Measurements from ENCODE around the gene TRIM59. TPM values are rescaled to one million over a fixed set of nuclear protein-coding genes. Genes with fewer than 3 reads are reported as not detected.

TRIM59 gene
- total RNA-seq, 4 donors from 2014 or later = 2.7 to 7.0 (median 3.3) TPM

DNA sequence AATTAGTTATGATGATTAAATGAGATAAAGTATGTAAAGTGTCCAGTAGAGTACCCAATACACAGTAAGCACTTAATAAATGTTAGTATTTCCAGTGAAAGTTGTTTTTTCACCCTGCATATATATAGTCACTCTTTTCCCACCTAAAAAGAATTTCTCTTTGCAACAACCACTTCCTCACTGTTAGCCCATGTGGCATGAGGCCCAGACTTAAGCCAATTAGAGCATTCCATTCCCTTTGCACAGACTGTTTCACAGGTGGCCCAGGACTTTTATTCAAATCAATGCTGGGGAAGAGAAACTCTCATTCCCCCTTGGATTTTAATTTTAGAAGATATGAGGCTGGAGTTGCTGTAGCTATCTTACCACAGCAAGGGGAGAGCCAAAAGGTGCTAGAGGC lies 54.3 kb downstream of the TRIM59 start:
- no peak for DNase-seq (ENCODE audit: low spot score in 2 of 2)
- intact Hi-C loops (cut with DNase I; ENCODE audit: low total_unique reads) = no loop called here

DNA sequence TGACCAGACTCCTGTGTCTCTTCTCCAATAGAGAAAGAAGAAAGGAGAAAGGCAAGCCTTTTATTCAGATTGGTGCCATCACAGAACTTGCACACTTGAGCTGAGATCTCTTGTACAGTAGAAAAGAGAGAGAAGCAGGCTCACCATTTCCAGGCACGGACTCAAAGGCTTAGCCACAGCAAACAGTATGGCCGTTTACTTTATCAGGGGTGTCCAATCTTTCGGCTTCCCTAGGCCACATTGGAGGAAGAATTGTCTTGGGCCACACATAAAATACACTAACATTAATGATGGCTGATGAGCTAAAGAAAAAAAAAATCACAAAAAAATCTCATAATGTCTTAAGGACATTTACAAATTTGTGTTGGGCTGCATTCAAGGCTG lies 55.6 kb downstream of the TRIM59 start:
- intact Hi-C loops (cut with DNase I; ENCODE audit: low total_unique reads) = no loop called here
- WGBS, 2 donors = 94 to 95% methylated on average over 3 of the region's 3 CpGs
- H3K4me3 ChIP-seq (ENCODE audit: low read depth, poor library complexity, severe bottlenecking) = no peak overlapping the region
- DNase-seq (ENCODE audit: low spot score in 2 of 2) = no peak
- no peak for TF ChIP-seq POLR2A (IDR thresholded peaks at IDR 0.05)
- TF ChIP-seq, protein P1, sequence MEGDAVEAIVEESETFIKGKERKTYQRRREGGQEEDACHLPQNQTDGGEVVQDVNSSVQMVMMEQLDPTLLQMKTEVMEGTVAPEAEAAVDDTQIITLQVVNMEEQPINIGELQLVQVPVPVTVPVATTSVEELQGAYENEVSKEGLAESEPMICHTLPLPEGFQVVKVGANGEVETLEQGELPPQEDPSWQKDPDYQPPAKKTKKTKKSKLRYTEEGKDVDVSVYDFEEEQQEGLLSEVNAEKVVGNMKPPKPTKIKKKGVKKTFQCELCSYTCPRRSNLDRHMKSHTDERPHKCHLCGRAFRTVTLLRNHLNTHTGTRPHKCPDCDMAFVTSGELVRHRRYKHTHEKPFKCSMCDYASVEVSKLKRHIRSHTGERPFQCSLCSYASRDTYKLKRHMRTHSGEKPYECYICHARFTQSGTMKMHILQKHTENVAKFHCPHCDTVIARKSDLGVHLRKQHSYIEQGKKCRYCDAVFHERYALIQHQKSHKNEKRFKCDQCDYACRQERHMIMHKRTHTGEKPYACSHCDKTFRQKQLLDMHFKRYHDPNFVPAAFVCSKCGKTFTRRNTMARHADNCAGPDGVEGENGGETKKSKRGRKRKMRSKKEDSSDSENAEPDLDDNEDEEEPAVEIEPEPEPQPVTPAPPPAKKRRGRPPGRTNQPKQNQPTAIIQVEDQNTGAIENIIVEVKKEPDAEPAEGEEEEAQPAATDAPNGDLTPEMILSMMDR (IDR thresholded peaks at IDR 0.05) = no peak

More for the DNA sequence above, 54.3 kb downstream of the TRIM59 start:
- TF ChIP-seq, protein P1 (IDR thresholded peaks at IDR 0.05) = no peak
- no peak for TF ChIP-seq POLR2A (IDR thresholded peaks at IDR 0.05)
- no peak overlapping the region for H3K4me3 ChIP-seq (ENCODE audit: low read depth, poor library complexity, severe bottlenecking)

DNA sequence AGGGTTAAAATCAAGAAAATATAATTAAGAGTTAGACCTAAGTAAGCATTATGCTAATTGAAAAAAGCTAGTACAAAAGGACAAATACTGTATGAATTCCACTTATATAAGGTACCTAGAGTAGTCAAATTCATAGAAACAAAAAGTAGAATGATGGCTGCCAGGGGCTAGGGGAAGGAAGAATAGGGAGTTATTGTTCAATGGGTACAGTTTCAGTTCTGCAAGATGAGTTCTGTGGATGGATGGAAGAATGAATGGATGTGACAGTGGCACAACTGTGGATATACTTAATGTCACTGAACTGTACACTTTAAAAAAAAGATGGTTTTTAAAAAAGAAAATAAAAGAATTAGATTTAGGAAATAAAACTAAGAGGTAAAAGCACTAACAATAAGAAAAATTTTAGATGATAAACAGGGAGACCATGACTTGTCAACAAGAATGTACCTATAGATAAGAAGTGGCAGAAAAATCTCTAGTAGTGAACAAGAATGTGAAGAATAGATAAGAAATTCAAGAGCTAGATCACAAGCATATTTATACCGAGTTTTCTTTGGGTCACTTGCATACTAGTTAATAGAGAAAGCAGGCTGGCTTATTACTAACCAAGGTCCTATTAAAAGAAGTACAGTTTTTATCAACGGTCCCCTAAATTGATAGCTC lies 56.1 kb downstream of the TRIM59 start:
- intact Hi-C loops (cut with DNase I; ENCODE audit: low total_unique reads) = no loop called here
- H3K4me3 ChIP-seq (ENCODE audit: low read depth, poor library complexity, severe bottlenecking) = no peak overlapping the region
- 90 to 92% methylated on average over 2 of the region's 2 CpGs for WGBS, 2 donors
- DNase-seq (ENCODE audit: low spot score in 2 of 2) = no peak
- no peak for TF ChIP-seq POLR2A (IDR thresholded peaks at IDR 0.05)
- TF ChIP-seq, protein P1 (IDR thresholded peaks at IDR 0.05) = no peak

DNA sequence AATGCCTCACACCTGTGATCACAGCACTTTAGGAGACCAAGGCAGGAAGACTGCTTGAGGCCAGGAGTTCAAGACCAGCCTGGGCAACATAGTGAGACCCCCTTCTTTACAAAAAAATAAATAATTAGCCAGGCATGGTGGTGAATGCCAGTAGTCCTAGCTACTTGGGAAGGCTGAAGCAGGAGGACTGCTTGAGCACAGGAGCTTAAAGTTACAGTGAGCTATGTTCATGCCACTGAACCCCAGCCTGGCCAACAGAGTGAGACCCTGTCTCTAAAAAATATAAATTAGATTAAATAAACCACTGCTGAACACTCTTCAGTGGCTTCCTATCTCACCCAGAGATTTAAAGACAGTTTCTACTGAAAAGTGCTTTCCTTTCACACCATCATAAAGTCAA lies 56.8 kb downstream of the TRIM59 start:
- no peak for TF ChIP-seq POLR2A (IDR thresholded peaks at IDR 0.05)
- TF ChIP-seq, protein P1 (IDR thresholded peaks at IDR 0.05) = no peak
- intact Hi-C loops (cut with DNase I; ENCODE audit: low total_unique reads) = no loop called here
- no peak for DNase-seq (ENCODE audit: low spot score in 2 of 2)
- no peak overlapping the region for H3K4me3 ChIP-seq (ENCODE audit: low read depth, poor library complexity, severe bottlenecking)

DNA sequence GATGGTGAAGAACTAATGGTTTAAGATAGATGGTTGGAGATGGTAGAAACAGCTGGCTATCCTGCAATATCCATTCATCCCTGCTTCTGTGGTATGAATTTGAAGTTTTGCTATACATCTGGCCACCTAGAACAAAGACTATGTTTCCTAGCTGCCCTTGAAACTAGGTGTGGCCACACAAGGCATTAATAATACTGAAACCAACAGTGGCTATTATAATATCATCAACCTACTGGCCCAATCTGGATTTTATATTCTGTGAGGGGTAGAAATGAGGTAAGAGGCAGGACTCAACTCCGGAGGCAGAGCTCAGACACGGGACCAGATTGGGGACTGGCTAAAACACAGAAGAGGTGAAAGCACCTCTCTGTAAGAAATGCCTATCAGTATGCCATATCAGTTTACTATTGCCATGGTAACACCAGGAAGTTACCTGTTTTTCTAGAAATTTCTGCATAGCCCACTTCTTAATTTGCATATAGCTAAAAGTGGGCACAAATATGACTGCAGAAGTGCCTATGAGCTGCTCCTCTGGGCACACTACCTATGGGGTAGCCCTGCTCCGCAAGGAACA lies 58.9 kb downstream of the TRIM59 start:
- DNase-seq (ENCODE audit: low spot score in 2 of 2) = no peak
- intact Hi-C loops (cut with DNase I; ENCODE audit: low total_unique reads) = no loop called here
- no peak for TF ChIP-seq POLR2A (IDR thresholded peaks at IDR 0.05)
- TF ChIP-seq, protein P1 (IDR thresholded peaks at IDR 0.05) = no peak
- WGBS, 2 donors = 88 to 90% methylated on average over 3 of the region's 3 CpGs
- no peak overlapping the region for H3K4me3 ChIP-seq (ENCODE audit: low read depth, poor library complexity, severe bottlenecking)

MicroRNAs within 50 kb of the gene (microRNA counts, 767-probe panel; counts per million panel counts)
- microRNA hsa-miR-15b-5p = 12,332 to 15,365 counts per million in 2 donors

Small RNA genes within 50 kb of the gene (microRNA-seq; reads per million reads assigned to microRNA genes)
- gene MIR15B (ENCODE audit: borderline number of aligned reads in 1 of 2, borderline replicate concordance in 2 of 2) = 1,730 to 2,262 reads per million in 2 donors
- gene MIR16-2 (ENCODE audit: borderline number of aligned reads in 1 of 2, borderline replicate concordance in 2 of 2) = 439 to 466 reads per million in 2 donors

Other genes with a start within 250 kb of the TRIM59 start
- 1 to 10 TPM in 1 of 4 donors, under 1 TPM in 3; 0.13 to 1.7 (median 0.52) TPM for gene C3orf80, start 224.4 kb downstream of the TRIM59 start, total RNA-seq
- gene IFT80, start 50.6 kb downstream of the TRIM59 start, total RNA-seq = 10 to 100 TPM in 3 of 4 donors, 1 to 10 TPM in 1; 9.7 to 15.7 (median 15.3) TPM
- gene SMC4, start 50.1 kb downstream of the TRIM59 start, total RNA-seq = 10 to 100 TPM; 18.5 to 33.7 (median 28.6) TPM
- 10 to 100 TPM; 23.0 to 27.7 (median 24.6) TPM for gene KPNA4, start 115.8 kb upstream of the TRIM59 start, total RNA-seq
- under 1 TPM in 1 of 4 donors, not detected in 3; 0.49 TPM for gene ARL14, start 227.4 kb upstream of the TRIM59 start, total RNA-seq

Measured in lower leg skin (tissue), 4 donors.